ENCODE measurements around the gene RAD51.

Gene RAD51

GRCh38 chr15:40766906-40767837 lies 72.2 kb downstream of the RAD51 start:
- TF ChIP-seq, protein P1, sequence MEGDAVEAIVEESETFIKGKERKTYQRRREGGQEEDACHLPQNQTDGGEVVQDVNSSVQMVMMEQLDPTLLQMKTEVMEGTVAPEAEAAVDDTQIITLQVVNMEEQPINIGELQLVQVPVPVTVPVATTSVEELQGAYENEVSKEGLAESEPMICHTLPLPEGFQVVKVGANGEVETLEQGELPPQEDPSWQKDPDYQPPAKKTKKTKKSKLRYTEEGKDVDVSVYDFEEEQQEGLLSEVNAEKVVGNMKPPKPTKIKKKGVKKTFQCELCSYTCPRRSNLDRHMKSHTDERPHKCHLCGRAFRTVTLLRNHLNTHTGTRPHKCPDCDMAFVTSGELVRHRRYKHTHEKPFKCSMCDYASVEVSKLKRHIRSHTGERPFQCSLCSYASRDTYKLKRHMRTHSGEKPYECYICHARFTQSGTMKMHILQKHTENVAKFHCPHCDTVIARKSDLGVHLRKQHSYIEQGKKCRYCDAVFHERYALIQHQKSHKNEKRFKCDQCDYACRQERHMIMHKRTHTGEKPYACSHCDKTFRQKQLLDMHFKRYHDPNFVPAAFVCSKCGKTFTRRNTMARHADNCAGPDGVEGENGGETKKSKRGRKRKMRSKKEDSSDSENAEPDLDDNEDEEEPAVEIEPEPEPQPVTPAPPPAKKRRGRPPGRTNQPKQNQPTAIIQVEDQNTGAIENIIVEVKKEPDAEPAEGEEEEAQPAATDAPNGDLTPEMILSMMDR (IDR thresholded peaks at IDR 0.05; ENCODE audit: control insufficient read depth, extremely low read depth, insufficient read depth) = no peak
- H3K4me3 ChIP-seq (ENCODE audit: low read depth, low read length) = no peak overlapping the region
- no peak for DNase-seq (ENCODE audit: low read depth)

- no peak for DNase-seq (ENCODE audit: low read depth)
- TF ChIP-seq, protein P1 (IDR thresholded peaks at IDR 0.05; ENCODE audit: control insufficient read depth, extremely low read depth, insufficient read depth) = no peak
- H3K4me3 ChIP-seq (ENCODE audit: low read depth, low read length) = no peak overlapping the region
These were observed 73.0 kb downstream of the RAD51 start for GRCh38 chr15:40767838-40768500.

- H3K4me3 ChIP-seq (ENCODE audit: low read depth, low read length) = no peak overlapping the region
- TF ChIP-seq, protein P1 (IDR thresholded peaks at IDR 0.05; ENCODE audit: control insufficient read depth, extremely low read depth, insufficient read depth) = no peak
- DNase-seq (ENCODE audit: low read depth) = no peak
These were observed 73.7 kb downstream of the RAD51 start for GRCh38 chr15:40768521-40769273.

DNA sequence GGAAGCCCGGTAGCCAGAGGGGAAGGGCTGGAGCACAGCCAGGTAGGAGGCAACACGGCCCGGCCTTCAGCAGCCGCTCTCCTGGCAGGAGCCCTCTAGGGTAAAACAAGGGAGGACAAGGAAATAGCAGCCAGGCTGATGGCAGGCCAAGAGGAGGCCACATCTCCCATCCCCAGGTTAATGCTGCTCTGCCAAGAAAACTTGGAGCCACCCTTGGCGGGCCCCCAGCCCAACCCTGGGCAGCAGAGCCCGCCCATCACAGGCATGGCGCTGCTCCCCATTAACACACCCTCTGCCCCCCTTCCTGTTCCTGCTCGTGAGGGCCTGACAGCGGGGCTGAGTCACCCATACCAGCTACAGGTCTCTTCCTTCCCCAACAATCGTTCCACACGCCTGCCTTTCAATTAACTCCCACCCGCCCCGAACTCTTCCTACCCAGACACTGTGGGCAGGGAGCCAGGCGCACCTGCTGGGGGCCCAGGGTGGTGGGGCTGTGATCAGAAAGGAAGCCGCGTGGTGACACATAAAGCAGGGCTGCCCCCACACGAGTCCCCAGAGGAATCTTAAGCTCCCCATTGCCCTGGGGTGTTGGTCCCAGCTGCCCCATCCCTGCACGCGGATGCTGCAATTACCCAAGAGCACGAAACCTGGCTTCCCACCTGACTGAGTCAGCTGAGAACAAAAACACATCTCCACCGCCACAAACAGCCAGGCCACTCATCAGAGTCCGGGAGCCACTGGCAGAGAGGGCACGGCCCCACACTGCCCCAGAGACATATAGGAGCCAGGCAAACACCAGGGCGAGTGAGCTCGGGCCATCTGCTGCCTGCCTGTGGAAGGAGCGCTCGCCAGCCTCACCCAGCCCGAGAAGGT lies 74.5 kb downstream of the RAD51 start, which contains the start of gene C15orf62:
Gene C15orf62, plus strand, starts transcription at position 707 of the 873 bp plus-strand sequence. CDS start 516 bp downstream, outside the sequence.
- DNase-seq (ENCODE audit: low read depth) = no peak
- H3K4me3 ChIP-seq (ENCODE audit: low read depth, low read length) = no peak within 1 kb of the TSS
- TF ChIP-seq, protein P1 (IDR thresholded peaks at IDR 0.05; ENCODE audit: control insufficient read depth, extremely low read depth, insufficient read depth) = no peak

GRCh38 chr15:40770147-40770721 lies 75.3 kb downstream of the RAD51 start:
- H3K4me3 ChIP-seq (ENCODE audit: low read depth, low read length) = no peak overlapping the region
- no peak for DNase-seq (ENCODE audit: low read depth)
- TF ChIP-seq, protein P1 (IDR thresholded peaks at IDR 0.05; ENCODE audit: control insufficient read depth, extremely low read depth, insufficient read depth) = no peak
